H1 (cell line): ENCODE results near the gene C3orf18. TPM values are rescaled to one million over a fixed set of nuclear protein-coding genes. Genes with fewer than 3 reads are reported as not detected.

Experiments used
- CTCF ChIA-PET: fragments of 300-600 bp; sonication (Branson Sonifier 250); formaldehyde crosslinking; loops from one replicate; lab custom pipeline; 2021; ENCODE audit not compliant: partially characterized antibody; lab: Charles Lee
- POLR2A ChIA-PET: fragments of 300-600 bp; sonication (Branson Sonifier 250); formaldehyde crosslinking; loops from one replicate; lab custom pipeline; 2021; ENCODE audit warnings: inconsistent platforms; ENCODE audit not compliant: partially characterized antibody; lab: Charles Lee
- DNase-seq, 2 experiments: peaks; one replicate each; pipeline versions ENCODE4 v3.0.0 to v3.0.0-alpha.2; 2010 to 2022; ENCODE audit warnings: low spot score in 2 of 2, low read depth in 1 of 2, mixed read lengths in 1 of 2
- FAIRE-seq: peaks from 2 replicates; lab custom pipeline; 2011; peaks lifted over from hg19 to GRCh38; lab: Jason Lieb, UNC
- H2AFZ ChIP-seq: 2 replicates; pipeline ENCODE4 v1.8.1; 2012; ENCODE audit warnings: low read length, inconsistent platforms
- H2AK5ac ChIP-seq: 2 replicates; pipeline ENCODE4 v1.6.1; 2013; ENCODE audit warnings: low read depth, low read length
- H2BK120ac ChIP-seq: replicated peaks from 2 replicates; pipeline ENCODE3; 2013; ENCODE audit warnings: low read depth, low read length, inconsistent platforms
- H2BK12ac ChIP-seq: 2 replicates; pipeline ENCODE4 v1.6.1; 2013; ENCODE audit warnings: low read depth, low read length
- H2BK15ac ChIP-seq: 2 replicates; pipeline ENCODE4 v1.6.1; 2013; ENCODE audit warnings: low read length
- H2BK20ac ChIP-seq: 2 replicates; pipeline ENCODE4 v1.6.1; 2013; ENCODE audit warnings: low read length
- H2BK5ac ChIP-seq: 2 replicates; pipeline ENCODE4 v1.6.1; 2013; ENCODE audit warnings: low read depth, low read length
- H3K14ac ChIP-seq: 2 replicates; pipeline ENCODE4 v1.6.1; 2013; ENCODE audit warnings: inconsistent platforms; ENCODE audit not compliant: insufficient read length
- H3K18ac ChIP-seq: 2 replicates; pipeline ENCODE4 v1.6.1; 2013; ENCODE audit warnings: low read length; ENCODE audit errors: extremely low read depth
- H3K23ac ChIP-seq: 2 replicates; pipeline ENCODE4 v1.6.1; 2013; ENCODE audit warnings: inconsistent platforms; ENCODE audit not compliant: insufficient read length
- H3K23me2 ChIP-seq: 2 replicates; pipeline ENCODE4 v1.6.1; 2013; ENCODE audit warnings: low read depth, low read length
- H3K27ac ChIP-seq: 2 replicates; pipeline ENCODE4 v1.6.1; 2011; ENCODE audit warnings: low read depth, low read length, inconsistent platforms
- H3K27me3 ChIP-seq, 4 experiments: replicated peaks in 1 of 4; 1 replicate in 1 of 4; 2 replicates in 3 of 4; pipeline versions ENCODE4 v1.6.1 to v1.8.1; 2011 to 2013; ENCODE audit warnings: low read length in 3 of 4, mild to moderate bottlenecking in 3 of 4, inconsistent platforms in 2 of 4, mixed read lengths in 2 of 4, moderate library complexity in 1 of 4; ENCODE audit not compliant: control insufficient read depth in 3 of 4, insufficient read depth in 3 of 4; ENCODE audit errors: extremely low read depth in 1 of 4
- H3K36me3 ChIP-seq, 4 experiments: 2 replicates each; pipeline versions ENCODE4 v1.6.1 to v1.8.1; 2011 to 2013; ENCODE audit warnings: mild to moderate bottlenecking in 4 of 4, low read length in 3 of 4, moderate library complexity in 2 of 4, control low read depth in 1 of 4, inconsistent platforms in 1 of 4; ENCODE audit not compliant: insufficient read depth in 4 of 4, control insufficient read depth in 2 of 4
- H3K4ac ChIP-seq: replicated peaks from 2 replicates; pipeline ENCODE3; 2013; ENCODE audit warnings: low read length, low read depth, mixed read lengths, inconsistent platforms; ENCODE audit not compliant: insufficient read length
- H3K4me1 ChIP-seq, 4 experiments: replicated peaks in 1 of 4; 1 replicate in 1 of 4; 2 replicates in 3 of 4; pipeline versions ENCODE4 v1.6.1 to v1.8.1; 2011 to 2013; ENCODE audit warnings: low read length in 3 of 4, inconsistent platforms in 2 of 4, mixed read lengths in 1 of 4; ENCODE audit not compliant: insufficient read depth in 4 of 4, control insufficient read depth in 3 of 4
- H3K4me2 ChIP-seq, 2 experiments: 2 replicates each; pipeline versions ENCODE4 v1.6.1 to v1.8.1; 2011 to 2013; ENCODE audit warnings: low read depth in 2 of 2, low read length in 2 of 2, control low read depth in 1 of 2, inconsistent platforms in 1 of 2, mild to moderate bottlenecking in 1 of 2; ENCODE audit not compliant: insufficient read depth in 1 of 2
- H3K4me3 ChIP-seq, 4 experiments: fragments of 200-600, 300-600 bp in 1 of 4; sonication (generic), shearing (Covaris generic), sonication (Bioruptor Twin) in 1 of 4; 2 replicates each; pipeline versions ENCODE4 v1.5.1 to v1.8.1; 2011 to 2016; ENCODE audit warnings: low read length in 4 of 4, low read depth in 3 of 4, control low read depth in 2 of 4, inconsistent platforms in 2 of 4, mild to moderate bottlenecking in 2 of 4, mixed read lengths in 1 of 4, moderate library complexity in 1 of 4; ENCODE audit not compliant: insufficient read depth in 2 of 4; ENCODE audit errors: extremely low read depth in 1 of 4
- H3K56ac ChIP-seq: replicated peaks from 2 replicates; pipeline ENCODE3; 2013; ENCODE audit warnings: low read depth, mild to moderate bottlenecking, mixed read lengths, low read length, inconsistent platforms; ENCODE audit not compliant: insufficient read length
- H3K79me1 ChIP-seq: 2 replicates; pipeline ENCODE4 v1.6.1; 2013; ENCODE audit warnings: low read depth, low read length, control low read depth
- H3K79me2 ChIP-seq, 2 experiments: 2 replicates each; pipeline versions ENCODE4 v1.6.1 to v1.8.1; 2012 to 2013; ENCODE audit warnings: low read length in 2 of 2, mild to moderate bottlenecking in 2 of 2, inconsistent platforms in 1 of 2; ENCODE audit not compliant: insufficient read depth in 2 of 2, control insufficient read depth in 1 of 2
- H3K9ac ChIP-seq, 4 experiments: replicated peaks in 1 of 4; 1 replicate in 1 of 4; 2 replicates in 3 of 4; pipeline versions ENCODE4 v1.6.1 to v1.8.1; 2011 to 2013; ENCODE audit warnings: low read depth in 3 of 4, low read length in 3 of 4, control low read depth in 2 of 4, mild to moderate bottlenecking in 2 of 4, moderate library complexity in 2 of 4, inconsistent platforms in 1 of 4; ENCODE audit errors: extremely low read depth in 1 of 4
- H3K9me3 ChIP-seq, 2 experiments: 2 replicates each; pipeline versions ENCODE4 v1.6.1 to v1.8.1; 2012 to 2013; ENCODE audit warnings: mild to moderate bottlenecking in 2 of 2, moderate library complexity in 2 of 2, control low read depth in 1 of 2, inconsistent platforms in 1 of 2, low read depth in 1 of 2, low read length in 1 of 2, mixed read lengths in 1 of 2; ENCODE audit not compliant: insufficient read depth in 2 of 2
- H4K20me1 ChIP-seq, 2 experiments: replicated peaks in 1 of 2; 2 replicates each; pipeline versions ENCODE3 to v1.8.1; 2011 to 2013; ENCODE audit warnings: inconsistent platforms in 2 of 2, low read length in 2 of 2, mild to moderate bottlenecking in 1 of 2; ENCODE audit not compliant: insufficient read depth in 2 of 2, control insufficient read depth in 1 of 2
- H4K5ac ChIP-seq: 2 replicates; pipeline ENCODE4 v1.6.1; 2013; ENCODE audit warnings: low read length, low read depth, mixed read lengths, inconsistent platforms; ENCODE audit not compliant: insufficient read length
- H4K8ac ChIP-seq: 2 replicates; pipeline ENCODE4 v1.8.0; 2013; ENCODE audit warnings: mild to moderate bottlenecking, moderate library complexity, low read length, inconsistent platforms; ENCODE audit not compliant: insufficient read depth; ENCODE audit errors: extremely low read depth
- H4K91ac ChIP-seq: replicated peaks from 2 replicates; pipeline ENCODE3; 2013; ENCODE audit warnings: low read length, mixed read lengths, inconsistent platforms; ENCODE audit not compliant: insufficient read length
- CTCF ChIP-seq, 3 experiments: IDR thresholded peaks; 1 replicate in 2 of 3; 2 replicates in 1 of 3; pipeline versions ENCODE4 v1.5.1 to v1.6.1; 2011; ENCODE audit warnings: low read length in 3 of 3, mild to moderate bottlenecking in 3 of 3, inconsistent platforms in 2 of 3, low read depth in 1 of 3, moderate library complexity in 1 of 3; ENCODE audit not compliant: insufficient read depth in 1 of 3; ENCODE audit errors: control extremely low read depth in 1 of 3
- KDM1A ChIP-seq: fragments of 200-600, 300-600 bp; sonication (generic); IDR thresholded peaks from 2 replicates; pipeline ENCODE4 v1.7.1; 2016; ENCODE audit warnings: mild to moderate bottlenecking, low read length, borderline replicate concordance
- SUZ12 ChIP-seq: fragments of 200-600 bp; sonication (generic); IDR thresholded peaks from 2 replicates; pipeline ENCODE4 v1.6.1; 2012; ENCODE audit warnings: mild to moderate bottlenecking, inconsistent platforms, low read length, moderate library complexity, mixed read lengths
- TBP ChIP-seq: IDR thresholded peaks from 2 replicates; pipeline ENCODE4 v1.6.1; 2011; ENCODE audit warnings: low read depth, low read length, improper control_type of control experiment
- WGBS, 2 experiments: shearing (Covaris generic) in 1 of 2; methylation state at CpG; one replicate each; pipeline versions ENCODE4 v1.1.6 to v1.1.7; 2013 to 2015; ENCODE audit warnings: low lambda C conversion rate in 2 of 2, mixed read lengths in 2 of 2, inconsistent platforms in 1 of 2, low coverage in 1 of 2, missing lambda C conversion rate in 1 of 2; ENCODE audit not compliant: insufficient replicate concordance in 2 of 2, insufficient coverage in 1 of 2, insufficient read length in 1 of 2; ENCODE audit errors: extremely low coverage in 1 of 2, missing lambda C conversion rate in 1 of 2; 5-methylcytosine and 5-hydroxymethylcytosine counted together
- polyA plus RNA-seq, 7 experiments: library from polyadenylated mRNA; depleted of rRNA in 3 of 7; stranded (reverse) in 5 of 7; unstranded in 2 of 7; fragments of >200 nt in 5 of 7; fragments of 200-250 nt in 2 of 7; gene quantifications; 1 replicate in 5 of 7; 2 replicates in 1 of 7; 4 replicates in 1 of 7; pipeline versions ENCODE4 v1.2.1 to v1.2.3, GENCODE V29; 2011 to 2013; ENCODE audit warnings: missing spikeins in 2 of 7, mixed read lengths in 2 of 7
- total RNA-seq: library from RNA; stranded (reverse); fragmentation: NEBNext Ultra II Directional; extraction: Animal tissue kit (Norgen Biotek cat#: 25700); gene quantifications from 2 replicates; pipeline ENCODE4 v1.2.1, GENCODE V29; 2021
- TF ChIP-seq, protein P1 (sequence below): IDR thresholded peaks from 2 replicates; pipeline ENCODE4 v1.6.1; 2011; ENCODE audit warnings: low read length, improper control_type of control experiment

Gene C3orf18
- total and polyA plus RNA-seq, 2 of the 8 experiments (the other 6 are each of a cell fraction or from before 2014, with no cell fraction given) = 7.5 to 15.0 TPM

- Histone ChIP-seq H3K56ac (no peak overlapping the region), H3K4me2 (peak overlapping the region; percentile 68 to 82; a peak in 2 of 4 replicates), H2BK15ac (no peak overlapping the region), H3K14ac (no peak overlapping the region), H4K20me1 (peaks cover 0 to 15% of the 10 kb centered on the region in 2 experiments), H3K18ac (no peak overlapping the region), H3K79me2 (no peaks in the 10 kb centered on the region), H3K9me3 (no peaks in the 10 kb centered on the region), H2BK120ac (no peak overlapping the region), H3K79me1 (no peaks in the 10 kb centered on the region), H3K4me3 (peak overlapping the region in 1 of 4 experiments; percentile 11; a peak in 2 of 8 replicates), H3K4ac (no peak overlapping the region), H3K9ac (no peak overlapping the region), H2AFZ (no peak overlapping the region), H3K23ac (no peak overlapping the region), H4K5ac (no peak overlapping the region), H3K23me2 (peaks cover 4% of the 10 kb centered on the region; the same call in 1 of the 2 replicates), H4K8ac (no peak overlapping the region), H4K91ac (no peak overlapping the region), H3K27me3 (peaks cover 12 to 36% (median 32%) of the 10 kb centered on the region in 4 experiments; a peak in 6 of 7 replicates), H2AK5ac (no peak overlapping the region), H2BK20ac (no peak overlapping the region), H3K4me1 (peaks cover 0 to 12% (median 4%) of the 10 kb centered on the region in 4 experiments; a peak in 5 of 7 replicates), H3K27ac (no peak overlapping the region), H3K36me3 (no peaks in the 10 kb centered on the region), H2BK5ac (no peak overlapping the region), H2BK12ac (0 out of 2 replicates have a peak overlapping the region, but pooled peaks have one; percentile 50)
- ChIA-PET POLR2A (interaction anchor here (0.8 to 2.1 kb wide), 5 partner anchors 10 to 41 kb away, joined by 3 to 7 read pairs (median 3); partner anchors contain the start of gene HEMK1), CTCF (interaction anchor here (1.3 to 50.4 kb wide), 6 partner anchors 11 to 93 kb away, joined by 3 to 1262 read pairs (median 122); partner anchors contain the start of genes C3orf18, DOCK3 and HEMK1)
- FAIRE-seq = no peak
- 96% methylated on average over 6 of the region's 6 CpGs; no CpG with 5 or more reads in 1 of the 2 experiments for WGBS, 2 experiments
- no peak for DNase-seq
- TF ChIP-seq, protein P1, sequence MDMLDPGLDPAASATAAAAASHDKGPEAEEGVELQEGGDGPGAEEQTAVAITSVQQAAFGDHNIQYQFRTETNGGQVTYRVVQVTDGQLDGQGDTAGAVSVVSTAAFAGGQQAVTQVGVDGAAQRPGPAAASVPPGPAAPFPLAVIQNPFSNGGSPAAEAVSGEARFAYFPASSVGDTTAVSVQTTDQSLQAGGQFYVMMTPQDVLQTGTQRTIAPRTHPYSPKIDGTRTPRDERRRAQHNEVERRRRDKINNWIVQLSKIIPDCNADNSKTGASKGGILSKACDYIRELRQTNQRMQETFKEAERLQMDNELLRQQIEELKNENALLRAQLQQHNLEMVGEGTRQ = no peak
- TF ChIP-seq TBP (no peak), KDM1A (no peak), CTCF (IDR thresholded peaks at IDR 0.05; ENCODE audit: control extremely low read depth in 1 of 3, insufficient read depth in 1 of 3, low read depth in 1 of 3, low read length in 3 of 3) (no peak), SUZ12 (no peak)
Observed at GRCh38 chr3:50610181-50610971, 42.8 kb upstream of the C3orf18 start.
